Right ventricle myocardium superior (tissue), 1 donor: Measurements from ENCODE around the gene STX5. TPM values are rescaled to one million over a fixed set of nuclear protein-coding genes. Genes with fewer than 3 reads are reported as not detected.
"Not testable (repeated sequence)": the region's sequence is repeated elsewhere in the genome, so short reads cannot be mapped to it uniquely, and the experiment has no call there.

Experiments
- ATAC-seq: fragments of 200-7000 bp; cut with Tn5 transposase; one replicate; pipeline ENCODE4 v1.9.1; 2020; ENCODE audit warnings: mild to moderate bottlenecking; ENCODE audit not compliant: poor library complexity
- DNase-seq: peaks from one replicate; pipeline ENCODE4 v3.0.0-alpha.2; 2020
- intact Hi-C: fragments of 100-400 bp; cut with DNase I; formaldehyde crosslinking; loops from one replicate; pipeline ENCODE4 v1.11.2; 2022
- long read RNA-seq: library from polyadenylated mRNA; unstranded; transcript quantifications from one replicate; pipeline ENCODE4 v2.0.0, GENCODE V29; 2021
- total RNA-seq: library from RNA; stranded (reverse); fragmentation: NEBNext Ultra II Directional; extraction: Animal tissue kit (Norgen Biotek cat#: 25700); gene quantifications from one replicate; pipeline ENCODE4 v1.2.1, GENCODE V29; 2021
- donor health status: DM: no; HTN: yes; CAD: no; lungs with severe emphysema.

Gene STX5, protein sequence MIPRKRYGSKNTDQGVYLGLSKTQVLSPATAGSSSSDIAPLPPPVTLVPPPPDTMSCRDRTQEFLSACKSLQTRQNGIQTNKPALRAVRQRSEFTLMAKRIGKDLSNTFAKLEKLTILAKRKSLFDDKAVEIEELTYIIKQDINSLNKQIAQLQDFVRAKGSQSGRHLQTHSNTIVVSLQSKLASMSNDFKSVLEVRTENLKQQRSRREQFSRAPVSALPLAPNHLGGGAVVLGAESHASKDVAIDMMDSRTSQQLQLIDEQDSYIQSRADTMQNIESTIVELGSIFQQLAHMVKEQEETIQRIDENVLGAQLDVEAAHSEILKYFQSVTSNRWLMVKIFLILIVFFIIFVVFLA
- total RNA-seq: 15.7 TPM
- long read RNA-seq, transcript STX5-201 (11 exons, 1,794 nt): major isoform, 18 of 19 reads
- long read RNA-seq, partial matches to known transcripts: 0 of 19 reads
- long read RNA-seq, other reads (novel, unspliced or antisense): 0 of 19 reads

DNA sequence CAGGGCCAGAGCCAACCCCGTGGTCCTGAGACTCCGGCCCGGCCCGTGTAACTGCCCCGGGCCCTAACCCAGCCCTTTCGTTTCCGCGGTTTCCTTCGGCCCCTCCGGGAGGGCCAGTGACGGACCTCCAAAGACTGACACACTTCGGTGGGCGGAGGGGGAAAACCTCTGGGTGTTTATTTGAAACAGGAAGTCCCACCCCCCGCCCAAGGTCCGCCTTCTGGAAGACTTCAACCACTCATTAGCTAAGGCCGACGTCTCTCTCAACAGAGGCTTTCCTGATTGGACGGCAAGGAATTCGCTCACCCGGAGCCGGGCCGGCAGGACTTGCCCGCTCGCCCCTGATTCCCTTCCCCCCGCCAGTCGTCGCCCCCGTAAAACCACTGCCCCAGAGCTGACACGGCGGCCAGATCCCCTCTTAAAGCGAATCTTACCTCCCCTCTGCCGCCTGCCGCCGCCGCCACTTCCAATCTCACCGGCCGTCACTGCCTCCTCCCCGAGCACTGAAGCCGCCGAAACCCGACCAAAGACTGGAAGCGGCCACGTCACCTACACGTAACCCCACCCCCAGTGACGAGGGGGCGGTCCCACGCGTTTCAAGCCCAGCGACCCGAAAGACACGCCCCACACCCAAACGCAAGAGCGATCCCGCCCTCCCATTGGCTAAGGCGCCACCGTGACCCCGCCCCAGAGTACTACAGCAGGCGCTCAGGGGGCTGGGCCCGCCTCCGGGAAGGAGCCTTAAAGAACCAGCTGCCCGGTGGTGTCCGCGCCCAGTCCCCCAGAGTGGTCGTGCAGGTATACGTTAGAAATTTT is at the start of gene STX5:
Gene STX5 (minus strand): TSS at position 532 of the 816 bp plus-strand sequence. CDS start 808 bp downstream, outside the sequence.
- ATAC-seq (peak; percentile 99), DNase-seq (peak; percentile 100)
- intact Hi-C loops: loop anchor here (2.0 kb wide), 1 partner anchor 37 kb away; no protein-coding TSS in a partner anchor

DNA sequence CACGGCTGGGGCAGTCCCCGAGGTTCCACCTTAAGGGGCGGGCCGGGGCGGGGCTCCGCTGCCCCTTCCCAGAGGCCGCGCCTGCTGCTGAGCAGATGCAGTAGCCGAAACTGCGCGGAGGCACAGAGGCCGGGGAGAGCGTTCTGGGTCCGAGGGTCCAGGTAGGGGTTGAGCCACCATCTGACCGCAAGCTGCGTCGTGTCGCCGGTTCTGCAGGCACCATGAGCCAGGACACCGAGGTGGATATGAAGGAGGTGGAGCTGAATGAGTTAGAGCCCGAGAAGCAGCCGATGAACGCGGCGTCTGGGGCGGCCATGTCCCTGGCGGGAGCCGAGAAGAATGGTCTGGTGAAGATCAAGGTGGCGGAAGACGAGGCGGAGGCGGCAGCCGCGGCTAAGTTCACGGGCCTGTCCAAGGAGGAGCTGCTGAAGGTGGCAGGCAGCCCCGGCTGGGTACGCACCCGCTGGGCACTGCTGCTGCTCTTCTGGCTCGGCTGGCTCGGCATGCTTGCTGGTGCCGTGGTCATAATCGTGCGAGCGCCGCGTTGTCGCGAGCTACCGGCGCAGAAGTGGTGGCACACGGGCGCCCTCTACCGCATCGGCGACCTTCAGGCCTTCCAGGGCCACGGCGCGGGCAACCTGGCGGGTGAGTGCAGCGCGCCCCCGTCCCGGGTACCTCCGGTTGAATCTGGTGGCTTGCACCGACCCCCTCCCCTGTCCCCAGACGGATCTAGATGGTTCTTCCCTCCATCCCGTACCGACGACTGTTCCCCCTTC is 49.1 kb upstream of the STX5 start, which contains the start of gene SLC3A2:
Gene SLC3A2 (plus strand): TSS at position 94 of the 776 bp plus-strand sequence. CDS start 128 bp downstream, at position 222.
- peak; percentile 96 for ATAC-seq
- intact Hi-C loops: no loop called here
- DNase-seq: peak; percentile 94

GRCh38 chr11:62880231-62880802 is 48.5 kb upstream of the STX5 start:
- DNase-seq: no peak
- peak; percentile 18 for ATAC-seq
- intact Hi-C loops: no loop called here

DNA sequence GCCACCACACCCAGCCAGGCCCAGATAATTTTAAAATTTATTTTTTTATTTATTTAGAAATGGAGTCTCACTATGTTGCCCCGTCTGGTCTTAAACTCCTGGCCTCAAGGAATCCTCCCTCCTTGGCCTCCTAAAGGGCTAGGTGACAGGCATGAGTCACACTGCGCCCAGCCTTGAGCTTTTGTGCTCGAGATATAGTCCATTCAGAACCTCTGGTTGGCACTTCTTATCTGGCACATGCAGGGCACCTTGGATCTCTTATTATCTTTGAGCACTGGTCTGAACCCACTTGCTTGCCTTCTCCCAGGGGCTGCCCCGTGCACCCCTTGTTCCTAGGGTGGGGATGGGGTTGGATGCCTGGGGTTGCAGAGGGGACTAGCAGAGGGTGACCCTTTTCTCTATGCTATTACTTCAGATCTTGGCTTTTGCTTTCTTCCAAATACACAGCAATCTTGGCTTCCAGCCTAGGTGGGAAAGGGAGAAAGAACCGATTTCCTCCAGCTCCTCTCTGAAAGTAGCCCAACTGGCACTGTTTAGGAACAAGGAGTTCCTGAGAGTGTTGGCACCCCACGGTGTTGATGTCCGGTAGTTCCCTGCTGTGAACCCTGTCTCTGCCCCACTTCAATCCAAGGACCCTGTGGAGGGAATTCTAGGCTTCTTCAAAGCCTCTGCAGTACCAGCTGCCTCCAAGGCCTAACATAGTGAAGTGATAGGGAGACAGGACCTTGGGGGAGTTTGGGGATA is 47.6 kb upstream of the STX5 start:
- no peak for DNase-seq
- no peak for ATAC-seq
- intact Hi-C loops: no loop called here

DNA sequence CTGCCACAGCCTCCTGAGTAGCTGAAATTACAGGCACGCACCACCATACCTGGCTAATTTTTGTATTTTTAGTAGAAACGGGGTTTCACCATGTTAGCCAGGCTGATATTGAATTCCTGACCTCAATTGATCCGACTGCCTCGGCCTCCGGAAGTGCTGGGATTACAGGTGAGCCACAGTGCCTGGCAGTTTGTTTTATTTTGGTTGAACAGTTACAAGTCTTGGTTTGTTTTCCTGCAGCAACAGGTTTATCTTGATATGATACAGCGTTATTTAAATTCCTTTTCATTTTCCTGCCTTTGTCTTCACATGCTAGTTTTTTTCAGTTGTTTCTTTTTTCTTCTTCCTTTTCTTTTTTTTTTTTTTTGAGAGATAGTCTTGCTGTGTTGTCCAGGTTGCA is 44.9 kb upstream of the STX5 start:
- DNase-seq (no peak), ATAC-seq (no peak)
- intact Hi-C loops: no loop called here

DNA sequence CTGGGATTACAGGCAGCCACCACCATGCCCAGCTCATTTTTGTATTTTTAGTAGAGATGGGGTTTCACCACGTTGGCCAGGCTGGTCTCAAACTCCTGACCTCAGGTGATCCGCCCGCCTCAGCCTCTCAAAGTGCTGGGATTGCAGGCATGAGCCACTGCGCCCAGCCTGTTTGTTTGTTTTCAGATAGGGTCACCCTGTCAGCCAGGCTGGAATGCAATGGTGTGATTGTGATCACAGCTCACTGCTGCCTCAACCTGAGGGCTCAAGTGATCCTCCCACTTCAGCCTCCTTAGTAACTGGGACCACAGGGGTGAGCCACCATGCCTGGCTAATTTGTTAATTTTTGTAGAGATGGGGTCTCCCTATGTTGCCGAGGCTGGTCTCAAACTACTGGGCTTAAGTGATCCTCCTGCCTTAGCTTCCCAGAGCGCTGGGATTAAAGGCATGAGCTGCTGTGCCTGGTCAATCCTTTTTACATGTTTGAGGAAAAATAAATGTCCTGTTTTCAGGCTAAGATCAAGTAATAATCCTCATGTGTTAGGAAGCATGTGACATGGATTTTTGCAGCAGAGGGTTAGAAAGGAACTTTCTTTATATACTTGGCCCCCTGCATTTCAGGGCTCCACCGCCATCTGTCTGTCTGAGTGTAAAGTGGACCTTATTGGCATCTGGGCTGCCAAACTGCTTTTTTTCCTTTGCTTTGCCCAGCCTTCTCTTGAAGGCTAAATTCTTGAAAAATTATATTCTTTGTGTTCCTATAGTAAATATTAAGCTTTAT is 44.0 kb upstream of the STX5 start:
- no peak for ATAC-seq
- intact Hi-C loops: no loop called here
- no peak for DNase-seq

DNA sequence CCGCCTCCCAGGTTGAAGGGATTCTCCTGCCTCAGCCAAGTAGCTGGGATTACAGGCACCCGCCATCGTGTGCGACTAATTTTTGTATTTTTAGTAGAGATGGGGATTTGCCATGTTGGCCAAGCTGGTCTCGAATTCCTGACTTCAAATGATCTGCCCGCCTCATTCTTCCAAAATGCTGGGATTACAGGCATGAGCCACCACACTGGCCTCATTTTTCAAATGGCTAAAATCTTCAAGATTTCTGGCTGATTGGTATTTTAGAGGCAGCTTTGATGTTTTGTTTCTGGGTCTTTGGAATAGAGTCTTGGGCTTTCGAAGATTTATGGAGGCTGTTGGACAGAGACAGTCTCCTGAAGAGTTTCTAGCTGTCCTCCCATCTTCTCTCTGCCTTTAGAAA is 43.0 kb upstream of the STX5 start:
- DNase-seq (no peak), ATAC-seq (no peak)
- intact Hi-C loops: no loop called here

DNA sequence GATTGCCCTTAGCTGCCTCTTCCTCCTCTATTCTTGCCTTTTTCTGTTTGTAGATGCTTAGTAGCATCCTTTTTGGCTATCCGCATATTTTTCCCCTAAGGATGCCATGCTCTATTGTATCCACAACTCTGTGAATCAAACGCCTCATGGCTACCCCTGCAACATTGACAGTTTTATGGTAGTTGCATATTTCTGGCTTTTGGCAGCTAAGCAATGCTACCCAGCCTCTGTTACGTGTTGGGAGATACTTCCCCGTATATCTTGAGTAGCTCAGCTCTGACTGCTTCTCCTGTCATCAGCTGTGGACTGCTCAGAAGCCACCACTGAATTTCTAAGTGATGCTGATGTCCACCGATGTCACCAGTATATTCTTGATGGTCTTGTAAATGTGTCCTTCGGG is 33.8 kb upstream of the STX5 start:
- ATAC-seq: no peak

GRCh38 chr11:62863687-62864335 is 32.0 kb upstream of the STX5 start:
- no peak for ATAC-seq
- intact Hi-C loops: loop anchor here (10.0 kb wide), 1 partner anchor 469 kb away; no protein-coding TSS in a partner anchor
- DNase-seq: no peak

More for the DNA sequence above, 33.8 kb upstream of the STX5 start:
- no peak for DNase-seq
- intact Hi-C loops: loop anchor here (10.0 kb wide), 1 partner anchor 471 kb away; no protein-coding TSS in a partner anchor

- intact Hi-C loops: loop anchor here (1.0 to 10.0 kb wide), 2 partner anchors 75 to 467 kb away; no protein-coding TSS in a partner anchor
- DNase-seq, ATAC-seq: not testable (repeated sequence)
Observed at GRCh38 chr11:62861564-62862192, 29.8 kb upstream of the STX5 start.

GRCh38 chr11:62860835-62861563 is 29.1 kb upstream of the STX5 start:
- ATAC-seq (no peak), DNase-seq (no peak)
- intact Hi-C loops: loop anchor here (10.0 kb wide), 1 partner anchor 466 kb away; no protein-coding TSS in a partner anchor

GRCh38 chr11:62859281-62859703 is 27.4 kb upstream of the STX5 start:
- DNase-seq, intact Hi-C loops, ATAC-seq: not testable (repeated sequence)

GRCh38 chr11:62858201-62858600 is 26.4 kb upstream of the STX5 start:
- intact Hi-C loops: no loop called here
- DNase-seq: no peak
- ATAC-seq: no peak

DNA sequence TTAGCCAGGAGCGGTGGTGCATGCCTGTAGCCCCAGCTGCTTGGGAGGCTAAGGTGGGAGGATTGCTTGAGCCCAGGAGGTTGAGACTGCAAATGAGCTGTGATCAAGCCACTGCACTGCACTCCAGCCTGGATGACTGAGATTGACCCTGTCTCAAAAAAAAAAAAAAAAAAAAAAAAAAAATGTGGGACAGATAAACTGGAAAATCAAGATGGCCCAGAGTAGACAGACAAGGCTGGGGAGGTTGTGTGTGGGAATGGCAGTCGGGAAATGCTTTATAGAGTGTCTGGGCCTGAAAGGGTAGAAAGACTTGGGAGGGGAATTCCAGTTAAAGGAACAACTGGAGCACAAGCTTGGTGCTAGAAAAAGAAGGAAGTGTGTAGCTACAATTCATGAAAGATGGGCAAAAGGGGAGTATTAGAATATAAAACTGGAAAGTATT is 25.7 kb upstream of the STX5 start:
- intact Hi-C loops: no loop called here
- ATAC-seq (no peak), DNase-seq (no peak)

GRCh38 chr11:62856333-62856895 is 24.6 kb upstream of the STX5 start:
- DNase-seq (no peak), ATAC-seq (peak; percentile 5)
- intact Hi-C loops: no loop called here
